ENCODE measurements around the gene TENT4B. TPM values are rescaled to one million over a fixed set of nuclear protein-coding genes. Genes with fewer than 3 reads are reported as not detected.

TENT4B gene
- total RNA-seq, 1 donor from 2014 or later: 13.2 TPM

GRCh38 chr16:50275428-50276325 is 122.6 kb downstream of the TENT4B start:
- ATAC-seq (ENCODE audit: low read depth) (no peak), DNase-seq (no peak)
- Mint-ChIP-seq H3K27ac (peak overlapping the region; percentile 100), H3K36me3 (ENCODE audit: low read depth) (peaks cover 16% of the 10 kb centered on the region), H3K4me3 (peak overlapping the region; percentile 99), H3K9me3 (peaks cover 4% of the 10 kb centered on the region), H3K27me3 (no peaks in the 10 kb centered on the region), H3K4me1 (peaks cover 95% of the 10 kb centered on the region)
- intact Hi-C loops (cut with micrococcal nuclease): loop anchor here (2.0 kb wide), 2 partner anchors 61 to 467 kb away; partner anchors contain the start of gene CYLD
- ChIA-PET CTCF (interaction anchor here (0.9 to 4.4 kb wide), 6 partner anchors 9 to 79 kb away, joined by 3 to 21 read pairs (median 12); no protein-coding TSS in a partner anchor), POLR2A (interaction anchor here (1.1 to 16.1 kb wide), 5 partner anchors 5 to 53 kb away, joined by 5 to 244 read pairs (median 18); partner anchors contain the start of gene ADCY7)
- no peak for TF ChIP-seq CTCF (IDR thresholded peaks at IDR 0.05)

GRCh38 chr16:50276326-50276640 is 123.2 kb downstream of the TENT4B start:
- Mint-ChIP-seq H3K4me1 (peaks cover 96% of the 10 kb centered on the region), H3K36me3 (ENCODE audit: low read depth) (peaks cover 16% of the 10 kb centered on the region), H3K4me3 (peak overlapping the region; percentile 57), H3K9me3 (peaks cover 4% of the 10 kb centered on the region), H3K27ac (peak overlapping the region; percentile 100), H3K27me3 (no peaks in the 10 kb centered on the region)
- ChIA-PET POLR2A (interaction anchor here (14.8 to 16.1 kb wide), 2 partner anchors 4 to 7 kb away, joined by 244 read pairs; partner anchors contain the start of gene ADCY7), CTCF (interaction anchor here (4.2 to 4.4 kb wide), 2 partner anchors 8 to 51 kb away, joined by 13 to 21 read pairs; no protein-coding TSS in a partner anchor)
- no peak for ATAC-seq (ENCODE audit: low read depth)
- TF ChIP-seq CTCF (IDR thresholded peaks at IDR 0.05): no peak
- intact Hi-C loops (cut with micrococcal nuclease): no loop called here
- no peak for DNase-seq

- DNase-seq (no peak), ATAC-seq (ENCODE audit: low read depth) (no peak)
- Mint-ChIP-seq H3K36me3 (ENCODE audit: low read depth) (peaks cover 16% of the 10 kb centered on the region), H3K9me3 (peaks cover 4% of the 10 kb centered on the region), H3K4me3 (peak overlapping the region; percentile 57), H3K4me1 (peaks cover 99% of the 10 kb centered on the region), H3K27me3 (no peaks in the 10 kb centered on the region), H3K27ac (peak overlapping the region; percentile 100)
- intact Hi-C loops (cut with micrococcal nuclease): no loop called here
- no peak for TF ChIP-seq CTCF (IDR thresholded peaks at IDR 0.05)
- POLR2A ChIA-PET: interaction anchor here (16.1 kb wide), 1 partner anchor 8 kb away, joined by 244 read pairs; the partner anchor contains the start of gene ADCY7
- CTCF ChIA-PET: no interaction called here
Measured at GRCh38 chr16:50276801-50277555, 123.9 kb downstream of the TENT4B start.

DNA sequence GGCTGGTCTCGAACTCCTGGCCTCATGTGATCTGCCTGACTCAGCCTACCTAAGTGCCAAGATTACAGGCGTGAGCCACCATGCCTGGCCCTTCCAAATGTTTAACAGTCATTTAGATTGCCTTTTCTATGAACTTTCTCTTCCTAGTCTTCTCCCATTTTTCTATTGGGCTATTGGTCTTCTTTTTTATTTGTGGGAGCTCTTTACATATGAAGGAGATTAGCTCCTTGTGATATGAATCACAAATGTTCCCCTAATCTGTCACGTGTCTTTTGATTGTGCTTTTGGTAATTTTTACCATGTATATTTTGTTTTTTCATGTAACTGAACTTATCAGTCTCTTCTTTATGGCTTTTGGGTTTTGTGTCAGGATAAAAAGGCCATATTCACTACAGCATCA is 125.1 kb downstream of the TENT4B start:
- peak overlapping the region; percentile 59 for H3K4me3 Mint-ChIP-seq
- intact Hi-C loops (cut with micrococcal nuclease): no loop called here
- peaks cover 16% of the 10 kb centered on the region for H3K36me3 Mint-ChIP-seq (ENCODE audit: low read depth)
- ATAC-seq (ENCODE audit: low read depth) (no peak), DNase-seq (no peak)
- H3K27ac Mint-ChIP-seq: peak overlapping the region; percentile 100
- no peak for TF ChIP-seq CTCF (IDR thresholded peaks at IDR 0.05)
- H3K27me3 Mint-ChIP-seq: no peaks in the 10 kb centered on the region
- CTCF ChIA-PET: interaction anchor here (2.4 kb wide), 1 partner anchor 49 kb away, joined by 6 read pairs; no protein-coding TSS in a partner anchor
- POLR2A ChIA-PET: interaction anchor here (1.7 to 16.1 kb wide), 2 partner anchors 9 to 35 kb away, joined by 4 to 244 read pairs; partner anchors contain the start of gene ADCY7
- H3K9me3 Mint-ChIP-seq: peaks cover 4% of the 10 kb centered on the region
- H3K4me1 Mint-ChIP-seq: peaks cover 99% of the 10 kb centered on the region

All from activated B cell treated with CpG ODN at 0.5 μM for 24 hours (primary cell).